CD4-positive, alpha-beta T cell treated with Interferon gamma for 1 hour (primary cell): ENCODE results near the gene SRPRB.

Experiments used
- DNase-seq: peaks from one replicate; pipeline ENCODE4 v3.0.0-alpha.2; 2020

SRPRB gene

GRCh38 chr3:133828576-133829309 lies 23.1 kb downstream of the SRPRB start:
- DNase-seq: no peak

GRCh38 chr3:133829310-133829707 lies 23.7 kb downstream of the SRPRB start:
- no peak for DNase-seq

- no peak for DNase-seq
Measured at GRCh38 chr3:133830071-133830470, 24.5 kb downstream of the SRPRB start.

GRCh38 chr3:133831966-133832801 lies 26.6 kb downstream of the SRPRB start:
- DNase-seq: no peak

- DNase-seq: no peak
Measured at GRCh38 chr3:133832802-133833144, 27.2 kb downstream of the SRPRB start.

- DNase-seq: no peak
Measured at GRCh38 chr3:133833267-133833666, 27.7 kb downstream of the SRPRB start.

GRCh38 chr3:133833880-133834620 lies 28.4 kb downstream of the SRPRB start:
- DNase-seq: no peak

GRCh38 chr3:133834621-133835417 lies 29.2 kb downstream of the SRPRB start:
- no peak for DNase-seq

GRCh38 chr3:133835418-133835743 lies 29.8 kb downstream of the SRPRB start:
- DNase-seq: no peak

GRCh38 chr3:133835961-133836360 lies 30.3 kb downstream of the SRPRB start:
- DNase-seq: no peak

GRCh38 chr3:133836497-133837158 lies 31.0 kb downstream of the SRPRB start:
- DNase-seq: no peak

- DNase-seq: no peak
Measured at GRCh38 chr3:133837487-133838295, 32.1 kb downstream of the SRPRB start.

GRCh38 chr3:133838296-133838789 lies 32.7 kb downstream of the SRPRB start:
- DNase-seq: no peak

- DNase-seq: no peak
Measured at GRCh38 chr3:133838916-133839800, 33.5 kb downstream of the SRPRB start.

GRCh38 chr3:133840055-133840737 lies 34.6 kb downstream of the SRPRB start:
- DNase-seq: no peak

- DNase-seq: no peak
Measured at GRCh38 chr3:133840767-133841166, 35.2 kb downstream of the SRPRB start.

GRCh38 chr3:133841196-133841595 lies 35.6 kb downstream of the SRPRB start:
- no peak for DNase-seq

GRCh38 chr3:133842158-133842557 lies 36.5 kb downstream of the SRPRB start:
- no peak for DNase-seq

- DNase-seq: no peak
Measured at GRCh38 chr3:133843634-133844033, 38.0 kb downstream of the SRPRB start.

GRCh38 chr3:133845127-133845526 lies 39.5 kb downstream of the SRPRB start:
- no peak for DNase-seq
